Body of pancreas (tissue), 4 donors: ENCODE measurements around the gene ZC3H12C.

ENCODE experiments used
- POLR2A ChIP-seq, 3 donors: fragments of 450-650 bp; IDR thresholded peaks; one replicate each; pipeline ENCODE4 v1.6.1; 2016; ENCODE audit warnings: antibody characterized with exemption in 3 of 3, mild to moderate bottlenecking in 2 of 3
- TF ChIP-seq, protein P1 (sequence below), 7 experiments: fragments of 450-650 bp in 4 of 7; fragments of 200-600 bp in 3 of 7; sonication (generic) in 3 of 7; IDR thresholded peaks; one replicate each; pipeline ENCODE4 v1.5.1; 2016 to 2019; ENCODE audit warnings: antibody characterized with exemption in 7 of 7

- TF ChIP-seq, protein P1, sequence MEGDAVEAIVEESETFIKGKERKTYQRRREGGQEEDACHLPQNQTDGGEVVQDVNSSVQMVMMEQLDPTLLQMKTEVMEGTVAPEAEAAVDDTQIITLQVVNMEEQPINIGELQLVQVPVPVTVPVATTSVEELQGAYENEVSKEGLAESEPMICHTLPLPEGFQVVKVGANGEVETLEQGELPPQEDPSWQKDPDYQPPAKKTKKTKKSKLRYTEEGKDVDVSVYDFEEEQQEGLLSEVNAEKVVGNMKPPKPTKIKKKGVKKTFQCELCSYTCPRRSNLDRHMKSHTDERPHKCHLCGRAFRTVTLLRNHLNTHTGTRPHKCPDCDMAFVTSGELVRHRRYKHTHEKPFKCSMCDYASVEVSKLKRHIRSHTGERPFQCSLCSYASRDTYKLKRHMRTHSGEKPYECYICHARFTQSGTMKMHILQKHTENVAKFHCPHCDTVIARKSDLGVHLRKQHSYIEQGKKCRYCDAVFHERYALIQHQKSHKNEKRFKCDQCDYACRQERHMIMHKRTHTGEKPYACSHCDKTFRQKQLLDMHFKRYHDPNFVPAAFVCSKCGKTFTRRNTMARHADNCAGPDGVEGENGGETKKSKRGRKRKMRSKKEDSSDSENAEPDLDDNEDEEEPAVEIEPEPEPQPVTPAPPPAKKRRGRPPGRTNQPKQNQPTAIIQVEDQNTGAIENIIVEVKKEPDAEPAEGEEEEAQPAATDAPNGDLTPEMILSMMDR (IDR thresholded peaks at IDR 0.05): no peak
- no peak for TF ChIP-seq POLR2A (IDR thresholded peaks at IDR 0.05)
Measured at GRCh38 chr11:110187731-110188130, 94.5 kb downstream of the ZC3H12C start.
